Neural cell (in vitro differentiated cells): ENCODE data around the gene HCAR2.
"Not testable (repeated sequence)": the region's sequence is repeated elsewhere in the genome, so short reads cannot be mapped to it uniquely, and the experiment has no call there.

Experiments
- CTCF ChIP-seq: fragments of 450-650 bp; IDR thresholded peaks from 2 replicates; pipeline ENCODE4 v1.5.1; 2014; ENCODE audit warnings: antibody characterized with exemption, mild to moderate bottlenecking, moderate library complexity; ENCODE audit not compliant: poor library complexity, severe bottlenecking
- EZH2 ChIP-seq: fragments of 200-600, 300-800 bp; shearing (Covaris generic), sonication (generic); IDR thresholded peaks from 2 replicates; pipeline ENCODE4 v1.6.1; 2014; ENCODE audit warnings: antibody characterized with exemption, low read length, borderline replicate concordance, mild to moderate bottlenecking; ENCODE audit not compliant: insufficient read depth, poor library complexity, severe bottlenecking
- POLR2AphosphoS5 ChIP-seq: IDR thresholded peaks from 2 replicates; pipeline ENCODE4 v1.6.1; 2012
- TAF1 ChIP-seq: IDR thresholded peaks from 2 replicates; pipeline ENCODE4 v1.6.1; 2012; ENCODE audit warnings: low read depth

GRCh38 chr12:122709287-122709686, 6.1 kb upstream of the HCAR2 start:
- not testable (repeated sequence) for TF ChIP-seq CTCF, EZH2, TAF1, POLR2AphosphoS5
